ENCODE results near the gene AHSG.

The AHSG gene

DNA sequence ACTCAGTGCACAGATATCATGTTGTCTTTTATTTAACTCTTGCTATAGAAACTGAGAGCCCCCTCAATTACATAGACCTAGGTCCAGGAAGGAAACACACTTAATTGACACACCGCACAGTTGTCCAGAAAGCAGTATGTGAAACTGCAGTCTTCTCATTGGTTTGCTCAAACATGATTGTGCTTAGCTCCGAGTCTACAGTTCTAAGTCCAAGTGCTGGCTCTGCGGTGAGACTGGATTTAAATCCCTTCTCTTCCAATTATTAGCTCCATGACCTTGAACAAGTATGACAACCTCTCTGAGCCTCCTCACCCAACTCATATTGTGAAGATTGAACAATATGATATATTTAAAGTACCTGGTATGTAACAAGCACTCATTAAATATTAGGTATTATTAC is 19.0 kb upstream of the AHSG start:
- no peak for DNase-seq

DNA sequence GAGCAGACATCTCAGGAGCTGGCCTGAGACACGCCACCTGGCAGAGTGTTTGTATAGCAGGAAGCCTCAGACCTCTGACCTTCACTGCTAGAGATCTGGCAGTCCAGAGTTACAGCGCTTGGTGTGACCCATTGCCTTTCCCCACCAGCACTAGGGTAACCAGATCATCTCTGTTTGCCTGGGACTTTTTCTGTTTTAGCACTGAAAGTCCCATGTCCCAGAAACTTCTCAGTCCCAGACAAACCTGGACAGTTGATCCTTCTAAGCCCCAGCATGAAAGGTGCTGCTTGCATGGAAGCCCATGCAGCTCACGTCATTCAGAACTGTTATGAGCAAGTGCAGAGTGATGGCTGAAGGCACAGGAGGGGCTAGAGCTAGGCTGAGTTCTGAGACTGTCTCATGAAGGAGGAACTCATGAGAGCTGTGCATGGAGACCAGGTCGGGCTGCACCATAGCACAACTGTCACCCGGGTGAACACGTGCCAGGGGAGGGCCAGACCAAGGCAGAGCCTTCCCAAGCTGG is 18.2 kb upstream of the AHSG start:
- no peak for DNase-seq

DNA sequence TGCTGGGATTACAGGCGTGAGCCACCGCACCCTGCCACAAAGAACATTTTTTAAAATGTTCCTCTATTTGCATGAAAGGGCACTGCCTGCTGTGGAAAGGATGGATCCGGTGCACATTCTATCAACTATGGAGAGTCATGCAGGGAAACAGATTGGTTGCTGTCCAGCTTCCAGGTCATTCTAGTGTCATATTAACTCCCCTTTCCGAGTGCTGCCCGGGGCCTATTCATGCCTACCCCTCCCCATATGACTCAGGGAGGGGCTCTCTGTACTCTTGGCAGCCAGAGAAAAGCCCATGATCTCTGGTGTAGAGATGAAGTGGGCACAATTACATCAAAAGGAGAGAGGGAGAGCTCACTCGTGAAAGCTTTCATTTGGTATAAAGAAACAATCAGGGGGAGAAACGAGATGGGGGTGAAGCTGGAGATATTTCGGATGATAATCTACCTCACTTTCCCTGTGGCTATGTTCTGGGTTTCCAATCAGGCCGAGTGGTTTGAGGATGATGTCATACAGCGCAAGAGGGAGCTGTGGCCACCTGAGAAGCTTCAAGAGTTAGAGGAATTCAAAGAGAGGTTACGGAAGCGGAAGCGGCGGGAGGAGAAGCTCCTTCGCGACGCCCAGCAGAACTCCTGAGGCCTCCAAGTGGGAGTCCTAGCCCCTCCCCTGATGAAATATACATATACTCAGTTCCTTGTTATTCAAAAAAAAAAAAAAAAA is 16.1 kb upstream of the AHSG start:
- no peak for DNase-seq

DNA sequence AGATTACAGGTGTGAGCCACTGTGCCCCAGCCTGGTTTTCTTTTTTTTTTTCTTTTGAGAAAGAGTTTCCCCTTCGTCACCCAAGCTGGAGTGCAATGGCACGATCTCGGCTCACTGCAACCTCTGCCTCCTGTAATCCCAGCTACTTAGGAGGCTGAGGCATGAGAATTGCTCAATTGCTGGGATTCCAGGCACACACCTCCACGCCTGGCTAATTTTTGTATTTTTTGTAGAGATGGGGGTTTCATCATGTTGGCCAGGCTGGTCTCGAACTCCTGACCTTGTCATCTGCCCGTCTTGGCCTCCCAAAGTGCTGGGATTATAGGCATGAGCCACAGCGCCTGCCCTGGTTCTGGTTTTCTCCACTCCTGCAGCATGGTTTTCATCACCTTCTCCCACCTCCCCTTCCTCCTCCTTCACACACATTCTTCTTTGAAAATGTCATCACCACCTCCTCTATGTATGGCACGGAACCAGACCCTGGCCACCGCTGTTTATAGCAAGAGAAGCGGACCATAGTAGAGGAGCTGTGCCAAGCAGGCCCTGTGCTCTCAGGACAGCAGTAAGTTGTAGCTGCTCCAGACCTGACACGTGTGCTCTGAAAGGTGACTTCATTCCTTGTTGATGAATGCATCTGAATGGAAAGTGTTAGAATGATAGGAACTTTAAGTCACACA is 14.6 kb upstream of the AHSG start:
- no peak for DNase-seq

DNA sequence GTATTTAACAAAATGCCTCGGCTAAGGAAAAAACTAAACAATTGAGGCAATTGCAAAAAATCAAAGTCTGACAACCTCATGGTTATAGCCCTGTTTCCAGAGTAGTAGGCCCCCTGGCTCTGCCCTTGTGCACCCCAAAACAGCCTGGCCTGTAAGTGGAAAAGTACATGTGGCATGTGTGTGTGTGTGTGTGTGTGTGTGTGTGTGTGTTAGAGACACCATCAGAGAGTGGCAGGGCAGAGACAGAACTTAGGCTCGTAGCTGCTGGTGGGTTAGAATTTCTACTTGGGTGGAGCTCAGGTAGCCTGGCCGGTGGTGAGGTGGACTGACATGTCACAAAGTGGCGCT is 14.1 kb upstream of the AHSG start:
- no peak for DNase-seq

DNA sequence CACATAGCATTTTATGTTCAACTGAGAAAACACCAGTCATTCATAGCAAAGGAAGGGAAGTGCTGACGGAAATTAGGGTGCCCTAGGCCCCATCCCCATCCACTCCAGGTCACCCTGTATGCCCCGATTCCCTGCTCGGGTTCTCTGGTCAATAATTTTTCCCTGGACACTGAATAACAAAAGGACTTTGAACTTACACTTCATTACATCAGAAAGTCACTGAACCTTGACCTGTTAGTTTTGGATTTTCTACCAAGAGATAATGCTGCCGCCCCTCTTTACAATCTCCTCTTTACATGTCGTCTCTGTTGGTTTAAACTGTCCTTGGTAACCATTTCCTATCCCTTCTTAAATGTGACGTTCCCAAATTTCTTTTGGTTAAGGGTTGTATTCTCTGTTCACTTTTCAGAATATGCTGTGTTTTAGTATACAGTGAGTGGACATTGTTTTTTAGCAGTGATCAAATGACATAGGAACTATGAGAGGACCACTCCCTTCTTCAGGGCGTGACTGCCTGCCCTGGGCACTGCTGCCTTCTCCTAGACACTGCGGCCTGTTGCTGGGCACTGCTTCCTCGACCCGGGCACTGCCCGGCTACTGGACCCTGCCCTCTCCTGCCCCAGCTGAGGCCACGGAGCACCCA is 13.6 kb upstream of the AHSG start:
- no peak for DNase-seq

DNA sequence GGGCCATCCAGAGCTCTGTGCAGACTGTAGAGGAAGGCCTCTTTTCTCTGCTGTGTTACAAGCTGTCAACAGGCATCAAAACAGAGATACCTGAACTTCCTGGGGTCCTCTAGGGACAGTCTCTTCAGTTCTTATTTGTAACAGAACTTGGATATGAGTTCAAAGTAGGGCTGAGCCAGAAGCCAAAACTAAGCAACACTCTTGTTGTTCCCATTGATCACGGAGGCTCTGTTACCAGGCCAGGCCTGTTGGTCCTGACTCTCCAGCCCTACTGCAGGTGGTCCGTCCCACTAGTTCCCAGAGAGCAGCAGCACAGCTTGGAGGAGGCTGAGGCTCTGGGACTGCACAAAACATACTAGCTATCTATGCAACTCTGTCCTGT is 13.1 kb upstream of the AHSG start:
- DNase-seq: no peak

DNA sequence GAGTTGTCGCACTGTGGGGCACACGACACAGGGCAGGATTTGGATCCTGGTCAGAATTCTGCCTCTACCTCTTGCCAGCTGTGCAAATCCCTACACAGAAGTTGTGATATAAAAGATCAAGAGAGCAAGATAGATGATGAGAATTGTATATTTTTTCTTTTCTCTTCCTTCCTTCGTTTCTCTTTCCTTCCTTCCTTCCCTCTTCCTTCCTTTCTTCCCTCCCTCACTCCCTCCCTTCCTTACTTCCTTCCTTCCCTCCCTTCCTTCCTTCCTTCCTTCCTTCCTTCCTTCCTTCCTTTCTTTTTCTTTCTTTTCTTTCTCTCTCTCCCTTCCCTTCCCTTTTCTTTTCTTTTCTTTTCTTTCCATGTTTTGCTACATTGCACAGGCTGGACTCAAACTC is 12.0 kb upstream of the AHSG start:
- no peak for DNase-seq

DNA sequence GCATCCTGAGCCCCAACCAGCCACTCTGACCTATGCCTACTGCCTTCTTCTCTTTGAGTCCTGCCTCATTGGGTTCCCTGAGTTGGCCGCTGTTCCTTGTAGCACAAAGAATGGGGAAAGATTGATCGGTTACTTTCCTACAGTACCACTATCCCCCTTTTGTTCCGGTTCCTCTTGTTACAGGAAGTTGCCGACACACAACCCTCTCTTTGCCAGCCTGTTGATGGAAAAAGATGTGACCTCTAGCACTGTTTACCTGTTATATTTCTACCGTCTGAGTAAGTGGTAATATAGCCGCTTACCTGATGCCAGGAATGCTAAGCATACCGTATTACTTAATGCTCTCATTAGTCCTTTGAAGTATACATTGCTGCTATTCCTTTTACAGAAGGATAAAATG is 9.7 kb upstream of the AHSG start:
- DNase-seq: no peak

DNA sequence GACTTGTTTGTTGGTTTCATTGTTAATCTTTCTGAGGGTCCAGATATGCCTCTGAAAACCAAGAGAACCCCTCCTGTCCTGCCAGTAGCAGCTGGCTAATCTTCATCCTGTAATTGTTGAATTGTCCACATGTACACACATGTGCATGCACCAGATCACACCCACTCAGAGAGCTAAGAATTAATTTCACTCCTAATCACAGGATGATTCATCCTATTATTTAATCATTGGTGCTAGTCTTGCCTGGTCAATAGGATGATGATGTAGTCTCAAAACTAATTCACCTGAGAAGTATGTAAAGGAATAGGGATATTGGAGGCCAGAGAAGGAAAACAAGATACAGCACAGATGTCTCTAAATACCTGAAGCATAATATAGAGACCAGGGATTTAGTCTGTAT is 7.8 kb upstream of the AHSG start:
- no peak for DNase-seq

DNA sequence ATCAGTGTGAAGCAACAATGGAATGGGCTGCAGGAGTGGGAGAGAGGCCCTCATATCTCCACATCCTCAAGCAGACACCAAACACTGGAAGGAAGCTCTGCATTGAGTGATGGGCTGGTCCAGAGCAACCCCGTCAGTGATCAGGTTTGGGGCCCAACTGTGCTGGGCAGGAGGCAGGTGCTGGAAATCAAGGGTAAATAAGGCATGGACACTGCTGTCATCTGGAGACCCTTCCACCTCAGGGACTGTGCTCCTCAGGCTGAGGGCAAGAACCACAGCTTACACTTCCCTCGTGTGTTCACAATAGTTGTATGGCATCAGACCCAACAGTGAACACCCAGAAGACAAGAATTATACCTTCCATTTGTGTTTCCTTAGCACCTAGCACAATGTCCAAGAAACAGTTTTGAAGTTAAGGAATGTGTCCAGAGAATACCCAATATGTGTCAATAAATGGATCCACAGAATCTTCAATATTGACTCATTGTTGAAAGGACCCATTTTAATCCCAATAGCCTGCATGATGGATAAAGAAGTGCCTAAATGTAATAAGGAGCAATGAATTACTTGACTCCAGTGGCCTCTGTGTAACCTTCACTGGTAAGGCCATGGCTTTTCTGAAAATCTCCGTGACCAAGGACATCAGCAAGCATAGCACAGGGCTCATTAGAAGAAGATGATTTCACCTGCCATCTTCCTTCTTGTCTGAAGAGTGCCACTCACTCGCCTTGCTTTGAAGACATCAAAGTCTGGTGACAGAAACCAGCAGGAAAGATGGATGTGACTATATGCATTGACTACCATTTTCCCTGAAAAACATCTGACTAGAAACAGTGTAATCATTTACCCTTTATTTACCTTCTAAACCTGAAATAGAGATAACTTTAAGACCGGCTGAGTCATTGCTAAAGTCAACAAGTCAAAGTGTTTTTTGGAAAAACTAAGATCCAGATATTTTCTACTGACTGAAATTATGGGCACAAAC is 7.0 kb upstream of the AHSG start:
- DNase-seq: no peak

DNA sequence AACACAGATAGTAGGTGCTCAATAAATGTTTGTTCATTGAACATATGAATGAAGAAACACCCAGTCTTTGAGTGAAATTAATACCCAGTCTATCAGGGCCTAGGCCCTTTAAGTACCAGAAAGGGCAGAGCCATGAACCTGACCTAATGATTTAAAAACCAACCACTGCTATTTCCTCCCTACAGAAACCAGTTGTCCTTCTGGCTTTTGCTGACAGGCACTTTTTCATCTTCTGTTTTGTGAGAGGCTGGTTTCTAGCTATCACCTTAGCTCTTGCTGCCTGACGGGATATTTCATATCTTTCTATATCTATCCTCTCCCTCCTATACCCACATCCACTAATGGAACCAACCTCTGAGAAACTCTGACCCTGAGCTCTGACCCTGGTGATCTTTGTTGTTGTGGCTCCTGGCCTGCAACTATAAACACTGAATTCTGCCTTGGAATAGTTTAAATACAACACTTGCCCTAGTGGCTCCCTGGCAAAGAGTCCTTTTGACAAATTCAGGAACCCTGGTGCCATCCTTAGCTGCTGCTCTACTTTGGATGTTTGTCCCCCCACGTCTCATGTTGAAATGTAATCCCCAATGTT is 4.1 kb upstream of the AHSG start:
- DNase-seq: no peak

DNA sequence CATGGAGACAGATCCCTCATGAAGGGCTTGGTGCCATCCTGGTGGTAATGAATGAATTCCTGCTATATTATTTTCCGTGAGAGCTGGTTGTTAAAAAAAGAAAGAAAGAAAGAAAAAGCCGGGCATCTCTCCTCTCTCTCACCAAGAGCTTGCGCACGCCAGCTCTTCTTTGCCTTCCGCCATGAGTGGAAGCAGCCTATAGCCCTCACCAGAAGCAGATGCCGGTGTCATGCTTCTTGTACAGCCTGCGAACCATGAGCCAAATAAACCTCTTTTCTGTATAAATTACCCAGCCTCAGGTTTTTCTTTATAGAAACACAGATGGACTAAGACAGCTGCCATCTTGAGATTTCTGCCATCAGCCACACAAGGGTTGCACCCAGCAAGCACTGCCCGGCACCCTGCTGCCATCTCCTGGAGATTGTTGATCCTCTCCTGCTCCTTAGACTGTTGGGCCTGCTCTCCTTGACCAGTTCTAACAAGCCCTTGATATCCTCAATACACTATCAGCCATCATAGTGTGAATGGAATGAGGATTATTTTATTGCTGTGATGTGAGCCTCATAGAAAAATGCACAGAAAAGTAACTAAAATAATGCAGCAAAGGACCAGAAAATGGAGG is 3.5 kb upstream of the AHSG start:
- no peak for DNase-seq

DNA sequence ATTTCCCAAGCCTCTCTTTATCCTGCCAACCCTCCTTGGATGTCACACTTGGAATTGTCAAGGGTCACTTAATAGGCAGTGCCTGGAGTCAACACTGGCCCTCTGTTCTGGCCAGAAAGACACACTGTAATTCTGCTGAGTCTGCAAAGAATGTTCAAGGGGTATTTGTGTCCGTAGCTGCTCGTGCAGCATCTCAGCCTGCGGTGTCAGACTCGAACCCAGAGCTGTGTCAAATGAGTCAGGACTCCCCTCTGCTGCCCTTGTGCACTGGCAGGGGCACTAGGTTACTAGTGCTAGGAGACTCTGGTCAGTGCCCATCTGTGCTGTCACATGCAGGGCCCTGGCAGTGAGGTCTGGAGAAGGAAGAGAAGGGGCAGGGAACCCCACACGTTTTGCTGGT is 795 bp upstream of the AHSG start:
- DNase-seq: no peak

DNA sequence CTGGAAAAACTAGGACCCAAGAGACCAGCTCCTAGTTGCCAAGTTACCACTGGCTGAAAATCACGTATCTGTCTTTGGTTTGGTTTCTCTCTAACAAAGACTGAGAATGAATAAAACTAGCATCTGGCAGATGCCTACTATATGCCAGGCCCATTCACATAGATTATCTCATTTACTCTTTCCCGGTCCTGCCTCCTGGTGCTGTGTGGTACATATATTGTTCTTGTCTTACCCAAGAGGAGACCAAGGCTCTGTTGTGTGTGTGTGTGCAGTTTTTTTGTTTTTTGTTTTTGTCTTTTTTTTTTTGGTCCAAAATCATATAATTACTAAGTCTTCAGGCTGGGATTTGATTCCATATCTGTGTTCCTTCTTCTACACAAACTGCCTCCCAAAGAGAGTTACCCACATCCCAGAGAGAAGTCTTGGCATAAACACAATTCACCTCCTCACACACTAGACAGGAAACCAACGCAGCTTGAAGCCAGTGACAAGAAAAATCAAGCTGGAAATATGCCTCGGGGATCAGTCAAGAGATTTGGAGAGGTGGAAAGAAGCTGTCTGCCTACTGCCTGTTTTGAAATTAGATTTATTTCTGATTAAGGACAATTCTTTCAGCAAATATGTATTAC is 891 bp downstream of the AHSG start:
- DNase-seq: no peak

DNA sequence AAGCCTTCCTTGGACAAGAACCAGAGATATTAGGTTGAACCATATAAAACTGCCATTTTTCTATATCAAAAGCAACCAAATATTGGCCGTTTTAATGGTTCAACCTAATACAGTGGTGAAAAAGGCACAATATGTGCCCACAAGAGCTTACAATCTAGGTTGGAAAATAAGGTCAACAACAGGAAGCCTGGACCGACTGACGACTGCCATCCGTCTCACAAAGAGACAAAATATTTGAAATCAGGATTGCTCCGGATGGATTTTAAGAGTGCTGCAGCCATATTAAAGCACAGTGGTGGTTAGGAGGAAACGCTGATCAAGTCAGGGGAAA is 1.4 kb downstream of the AHSG start:
- no peak for DNase-seq

DNA sequence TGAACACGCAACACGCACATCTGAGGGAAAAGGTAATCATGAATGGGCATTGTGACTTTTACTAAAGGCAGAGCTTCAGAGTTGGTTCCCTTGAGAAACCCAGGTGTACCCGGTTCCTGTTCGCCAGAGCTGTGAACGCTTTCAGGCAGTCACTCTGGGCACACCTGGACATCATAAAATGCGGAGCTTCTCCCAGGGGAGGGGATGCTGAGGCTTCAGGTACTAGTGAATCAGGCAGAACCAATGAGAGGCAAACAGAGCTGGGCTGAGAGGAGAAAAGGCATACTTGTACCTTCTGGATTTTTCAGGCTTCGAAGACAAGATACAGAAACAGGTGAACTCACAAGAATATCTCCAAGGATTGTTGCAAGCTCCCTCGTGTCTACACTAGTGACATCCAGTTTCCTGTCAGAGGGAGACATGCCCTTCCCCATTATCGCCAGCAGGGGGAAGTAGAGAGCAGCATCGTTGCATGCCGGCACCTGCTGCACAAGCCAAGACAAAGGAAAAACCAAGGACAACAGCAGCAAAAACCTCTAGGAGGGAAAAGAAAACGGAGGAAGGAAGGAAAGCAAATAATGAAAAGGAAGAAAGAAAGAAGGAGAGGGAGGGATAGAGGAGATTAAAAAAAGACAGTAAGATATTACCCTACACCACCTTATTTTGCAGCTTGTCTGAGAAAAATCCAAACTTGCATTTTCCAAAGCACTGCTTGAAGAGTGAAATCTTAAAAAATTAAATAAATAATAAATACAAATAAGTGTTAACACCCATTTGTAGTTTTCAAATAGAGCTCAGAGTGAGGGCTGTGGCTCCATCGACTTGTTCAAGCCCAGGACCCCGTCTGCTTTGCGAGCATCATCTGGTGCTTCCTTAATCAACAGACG is 2.0 kb downstream of the AHSG start:
- peak; percentile 67 for DNase-seq

DNA sequence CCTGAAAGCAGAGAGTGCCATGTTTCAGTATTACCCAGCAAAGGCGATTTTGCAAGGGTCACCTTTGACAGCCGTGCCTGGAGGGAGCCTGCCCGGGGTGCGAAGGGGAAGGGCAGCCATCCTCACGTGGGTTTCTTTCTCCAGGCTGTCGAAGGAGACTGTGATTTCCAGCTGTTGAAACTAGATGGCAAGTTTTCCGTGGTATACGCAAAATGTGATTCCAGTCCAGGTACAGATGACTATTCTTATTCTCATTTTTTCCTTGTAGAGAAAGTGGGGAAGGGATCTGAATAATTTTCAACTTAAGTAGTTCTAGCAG is 3.4 kb downstream of the AHSG start:
- DNase-seq: no peak

DNA sequence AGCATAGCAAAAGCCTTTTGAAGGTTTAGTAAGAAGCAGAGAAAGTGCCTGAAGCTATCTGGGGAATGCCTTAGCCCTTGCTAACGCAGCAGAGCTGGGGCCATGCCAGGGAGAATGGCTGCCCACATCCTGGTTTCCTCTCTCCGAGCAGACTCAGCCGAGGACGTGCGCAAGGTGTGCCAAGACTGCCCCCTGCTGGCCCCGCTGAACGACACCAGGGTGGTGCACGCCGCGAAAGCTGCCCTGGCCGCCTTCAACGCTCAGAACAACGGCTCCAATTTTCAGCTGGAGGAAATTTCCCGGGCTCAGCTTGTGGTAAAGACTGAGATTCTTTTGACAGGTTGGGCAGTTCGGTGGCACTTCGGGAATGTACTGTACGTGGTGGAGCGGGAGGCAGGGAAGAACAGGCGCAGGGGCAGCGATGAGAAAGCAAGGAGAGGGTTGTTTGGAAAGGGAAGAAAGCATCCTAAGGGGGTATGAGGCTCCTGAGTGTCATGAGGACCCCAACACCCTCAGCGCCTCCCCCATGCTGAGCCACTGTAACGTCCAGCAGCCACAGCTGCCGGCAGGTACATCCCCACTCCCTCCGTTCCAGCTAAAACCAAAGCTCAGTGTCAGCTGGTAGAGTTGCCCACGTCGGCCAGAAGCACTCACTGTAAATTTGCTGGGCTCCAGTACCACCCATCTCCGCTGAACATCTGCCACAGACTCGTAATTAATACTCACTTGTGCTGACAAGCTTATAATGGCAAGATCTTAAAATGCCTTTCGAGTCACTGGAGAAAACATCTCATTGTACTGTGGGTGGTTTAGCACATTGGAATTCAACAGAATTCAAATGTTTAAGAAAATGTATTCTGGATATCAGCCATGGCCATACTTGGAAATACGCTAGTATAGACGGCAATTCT is 4.4 kb downstream of the AHSG start:
- peak; percentile 72 for DNase-seq
